H1 (cell line): Measurements from ENCODE around the gene ZNF761. TPM values are rescaled to one million over a fixed set of nuclear protein-coding genes. Genes with fewer than 3 reads are reported as not detected.

Experiments
- BCL11A ChIP-seq, 2 experiments: IDR thresholded peaks; one replicate each; pipeline ENCODE4 v1.6.1; 2011; ENCODE audit warnings: low read depth in 2 of 2, low read length in 2 of 2, mild to moderate bottlenecking in 2 of 2
- SP1 ChIP-seq: IDR thresholded peaks from 2 replicates; pipeline ENCODE4 v1.6.1; 2011; ENCODE audit warnings: low read depth, low read length
- YY1 ChIP-seq: IDR thresholded peaks from 2 replicates; pipeline ENCODE4 v1.6.1; 2011; ENCODE audit warnings: low read depth, mild to moderate bottlenecking, low read length
- polyA plus RNA-seq, 7 experiments: library from polyadenylated mRNA; depleted of rRNA in 3 of 7; stranded (reverse) in 5 of 7; unstranded in 2 of 7; fragments of >200 nt in 5 of 7; fragments of 200-250 nt in 2 of 7; gene quantifications; 1 replicate in 5 of 7; 2 replicates in 1 of 7; 4 replicates in 1 of 7; pipeline versions ENCODE4 v1.2.1 to v1.2.3, GENCODE V29; 2011 to 2013; ENCODE audit warnings: missing spikeins in 2 of 7, mixed read lengths in 2 of 7
- total RNA-seq: library from RNA; stranded (reverse); fragmentation: NEBNext Ultra II Directional; extraction: Animal tissue kit (Norgen Biotek cat#: 25700); gene quantifications from 2 replicates; pipeline ENCODE4 v1.2.1, GENCODE V29; 2021

ZNF761 gene
- total and polyA plus RNA-seq, 2 of the 8 experiments (the other 6 are each of a cell fraction or from before 2014, with no cell fraction given) = 11.1 to 25.1 TPM

DNA sequence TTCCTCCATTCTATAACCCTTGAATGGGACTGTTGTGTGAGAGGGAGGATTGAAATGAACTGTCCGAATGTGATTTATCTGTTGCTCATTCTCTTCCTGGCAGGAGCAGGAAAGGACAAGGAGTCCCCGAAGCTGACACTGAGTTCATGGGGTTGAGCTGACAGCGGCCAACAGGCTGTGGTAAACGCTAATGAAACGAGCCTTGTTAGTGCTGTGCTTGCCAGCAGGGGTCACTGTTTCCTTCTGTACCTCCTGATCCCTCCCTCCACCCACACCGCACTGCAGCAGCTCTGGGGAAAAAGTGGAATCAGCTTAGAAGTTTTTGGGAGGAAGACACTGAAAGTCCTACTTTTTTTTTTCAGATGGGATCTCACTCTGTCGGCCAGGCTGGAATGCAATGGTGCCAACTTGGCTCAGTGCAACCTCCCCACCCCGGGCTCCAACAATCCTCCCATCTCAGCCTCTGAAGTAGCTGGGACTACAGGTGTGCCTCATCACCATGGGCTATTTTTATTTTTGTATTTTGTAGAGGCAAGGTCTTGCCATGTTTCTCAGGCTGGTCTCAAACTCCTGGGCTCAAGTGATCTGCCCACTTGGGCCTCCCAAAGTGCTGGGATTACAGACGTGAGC, 6.7 kb upstream of the ZNF761 start (continued):
- TF ChIP-seq SP1 (0 out of 2 replicates have a peak, but pooled peaks have one; percentile 24), BCL11A (IDR thresholded peaks at IDR 0.05; ENCODE audit: low read depth in 2 of 2, low read length in 2 of 2) (no peak), YY1 (0 out of 2 replicates have a peak, but pooled peaks have one; percentile 11)
